Activated naive CD8-positive, alpha-beta T cell treated with anti-CD3 and anti-CD28 coated beads, Interleukin-2, amount 10 ng/mL, durations not matched to agents 7 days and 5 days (primary cell): ENCODE measurements around the gene TFAM. TPM values are rescaled to one million over a fixed set of nuclear protein-coding genes. Genes with fewer than 3 reads are reported as not detected.

ENCODE experiments used
- ATAC-seq: fragments of 150-1000 bp; cut with Tn5 transposase; one replicate; pipeline ENCODE4 v1.10.0; 2021; ENCODE audit warnings: low read depth, moderate library complexity
- POLR2A ChIA-PET: fragments of 350-600 bp; sonication (Branson Sonifier 250); formaldehyde crosslinking; loops from one replicate; lab custom pipeline; 2021; ENCODE audit warnings: antibody characterized with exemption; lab: Charles Lee
- DNase-seq: peaks from one replicate; pipeline ENCODE4 v3.0.0; 2021
- H3K27ac Mint-ChIP-seq: one replicate; pipeline ENCODE4 v1.8.0; 2022; ENCODE audit warnings: mild to moderate bottlenecking, mixed read lengths
- H3K27me3 Mint-ChIP-seq: one replicate; pipeline ENCODE4 v1.8.0; 2022; ENCODE audit warnings: mild to moderate bottlenecking, moderate library complexity, mixed read lengths
- H3K36me3 Mint-ChIP-seq: one replicate; pipeline ENCODE4 v1.8.0; 2021; ENCODE audit warnings: mild to moderate bottlenecking, mixed read lengths
- H3K4me1 Mint-ChIP-seq: one replicate; pipeline ENCODE4 v1.8.0; 2021; ENCODE audit warnings: mixed read lengths
- H3K4me3 Mint-ChIP-seq: one replicate; pipeline ENCODE4 v1.8.0; 2022; ENCODE audit warnings: mild to moderate bottlenecking, moderate library complexity, mixed read lengths
- H3K9me3 Mint-ChIP-seq: one replicate; pipeline ENCODE4 v1.8.0; 2021; ENCODE audit warnings: mixed read lengths
- total RNA-seq, 2 experiments: library from RNA; stranded (reverse); gene quantifications; one replicate each; pipeline ENCODE4 v1.2.3, GENCODE V29; 2021

TFAM gene
- 10 to 100 TPM; 52.7 to 56.8 TPM for total RNA-seq

GRCh38 chr10:58384999-58385783 lies at the start of gene TFAM:
TSS of gene TFAM (plus strand) at chr10:58385410. CDS start at chr10:58385548, 138 bp downstream.
- H3K36me3 Mint-ChIP-seq = peaks cover 12% of the 10 kb centered on the region
- H3K27ac Mint-ChIP-seq = peak within 1 kb of the TSS; percentile 99
- no peaks in the 10 kb centered on the region for H3K9me3 Mint-ChIP-seq
- DNase-seq (peak; percentile 95), ATAC-seq (peak; percentile 89)
- H3K27me3 Mint-ChIP-seq = no peaks in the 10 kb centered on the region
- H3K4me1 Mint-ChIP-seq = peaks cover 25% of the 10 kb centered on the region
- H3K4me3 Mint-ChIP-seq = peak within 1 kb of the TSS; percentile 100
- POLR2A ChIA-PET = interaction anchor here (0.5 to 3.3 kb wide), 11 partner anchors 8 to 117 kb away, joined by 3 to 18 read pairs (median 4); partner anchors contain the start of genes CISD1, IPMK and UBE2D1

GRCh38 chr10:58336242-58336641 lies 49.0 kb upstream of the TFAM start:
- Mint-ChIP-seq H3K4me1 (peaks cover 33% of the 10 kb centered on the region), H3K27me3 (peaks cover 7% of the 10 kb centered on the region), H3K4me3 (peak overlapping the region; percentile 96), H3K27ac (no peak overlapping the region), H3K9me3 (no peaks in the 10 kb centered on the region), H3K36me3 (peaks cover 6% of the 10 kb centered on the region)
- no peak for ATAC-seq
- no peak for DNase-seq
- POLR2A ChIA-PET = interaction anchor here (1.1 to 2.1 kb wide), 3 partner anchors 36 to 68 kb away, joined by 3 to 17 read pairs (median 7); partner anchors contain the start of genes CISD1, IPMK and TFAM

- no peaks in the 10 kb centered on the region for H3K27me3 Mint-ChIP-seq
- no peak overlapping the region for H3K4me3 Mint-ChIP-seq
- H3K36me3 Mint-ChIP-seq = peaks cover 15% of the 10 kb centered on the region
- no peaks in the 10 kb centered on the region for H3K9me3 Mint-ChIP-seq
- H3K4me1 Mint-ChIP-seq = peaks cover 25% of the 10 kb centered on the region
- POLR2A ChIA-PET = no interaction called here
- DNase-seq (no peak), ATAC-seq (no peak)
- H3K27ac Mint-ChIP-seq = no peak overlapping the region
These were observed 43.8 kb upstream of the TFAM start for GRCh38 chr10:58341422-58341821.

- Mint-ChIP-seq H3K36me3 (peaks cover 18% of the 10 kb centered on the region), H3K4me3 (no peak overlapping the region), H3K27me3 (no peaks in the 10 kb centered on the region), H3K27ac (no peak overlapping the region), H3K4me1 (peaks cover 21% of the 10 kb centered on the region), H3K9me3 (no peaks in the 10 kb centered on the region)
- DNase-seq = no peak
- no peak for ATAC-seq
- POLR2A ChIA-PET = interaction anchor here (1.0 kb wide), 1 partner anchor 8 kb away, joined by 3 read pairs; no protein-coding TSS in a partner anchor
These were observed 43.3 kb upstream of the TFAM start for GRCh38 chr10:58341947-58342346.

- no peaks in the 10 kb centered on the region for H3K9me3 Mint-ChIP-seq
- POLR2A ChIA-PET = no interaction called here
- ATAC-seq = no peak
- no peak for DNase-seq
- H3K4me1 Mint-ChIP-seq = peaks cover 4% of the 10 kb centered on the region
- H3K4me3 Mint-ChIP-seq = no peak overlapping the region
- H3K36me3 Mint-ChIP-seq = peaks cover 17% of the 10 kb centered on the region
- no peak overlapping the region for H3K27ac Mint-ChIP-seq
- H3K27me3 Mint-ChIP-seq = no peaks in the 10 kb centered on the region
These were observed 37.2 kb upstream of the TFAM start for GRCh38 chr10:58347967-58348366.

GRCh38 chr10:58348571-58349033 lies 36.6 kb upstream of the TFAM start:
- POLR2A ChIA-PET = no interaction called here
- peaks cover 4% of the 10 kb centered on the region for H3K4me1 Mint-ChIP-seq
- H3K36me3 Mint-ChIP-seq = peaks cover 17% of the 10 kb centered on the region
- H3K9me3 Mint-ChIP-seq = no peaks in the 10 kb centered on the region
- no peak overlapping the region for H3K27ac Mint-ChIP-seq
- no peak for DNase-seq
- ATAC-seq = no peak
- H3K4me3 Mint-ChIP-seq = no peak overlapping the region
- H3K27me3 Mint-ChIP-seq = no peaks in the 10 kb centered on the region

- DNase-seq (no peak), ATAC-seq (no peak)
- Mint-ChIP-seq H3K27me3 (no peaks in the 10 kb centered on the region), H3K4me3 (no peak overlapping the region), H3K27ac (no peak overlapping the region), H3K4me1 (peaks cover 4% of the 10 kb centered on the region), H3K36me3 (peaks cover 14% of the 10 kb centered on the region), H3K9me3 (no peaks in the 10 kb centered on the region)
- POLR2A ChIA-PET = interaction anchor here (0.8 kb wide), 1 partner anchor 8 kb away, joined by 3 read pairs; no protein-coding TSS in a partner anchor
These were observed 35.2 kb upstream of the TFAM start for GRCh38 chr10:58350023-58350422.

GRCh38 chr10:58350619-58351323 lies 34.4 kb upstream of the TFAM start:
- H3K4me1 Mint-ChIP-seq = peaks cover 4% of the 10 kb centered on the region
- H3K36me3 Mint-ChIP-seq = peaks cover 10% of the 10 kb centered on the region
- POLR2A ChIA-PET = interaction anchor here (0.8 kb wide), 1 partner anchor 8 kb away, joined by 3 read pairs; no protein-coding TSS in a partner anchor
- no peaks in the 10 kb centered on the region for H3K27me3 Mint-ChIP-seq
- ATAC-seq (no peak), DNase-seq (no peak)
- no peak overlapping the region for H3K27ac Mint-ChIP-seq
- no peak overlapping the region for H3K4me3 Mint-ChIP-seq
- H3K9me3 Mint-ChIP-seq = no peaks in the 10 kb centered on the region

GRCh38 chr10:58351616-58352578 lies 33.3 kb upstream of the TFAM start:
- H3K36me3 Mint-ChIP-seq = peaks cover 3% of the 10 kb centered on the region
- DNase-seq (no peak), ATAC-seq (no peak)
- POLR2A ChIA-PET = interaction anchor here (1.1 kb wide), 1 partner anchor 17 kb away, joined by 3 read pairs; the partner anchor contains the start of gene UBE2D1
- peaks cover 4% of the 10 kb centered on the region for H3K4me1 Mint-ChIP-seq
- H3K9me3 Mint-ChIP-seq = no peaks in the 10 kb centered on the region
- H3K27me3 Mint-ChIP-seq = no peaks in the 10 kb centered on the region
- H3K4me3 Mint-ChIP-seq = no peak overlapping the region
- no peak overlapping the region for H3K27ac Mint-ChIP-seq

GRCh38 chr10:58352956-58353610 lies 32.1 kb upstream of the TFAM start:
- H3K36me3 Mint-ChIP-seq = peaks cover 4% of the 10 kb centered on the region
- no peak overlapping the region for H3K4me3 Mint-ChIP-seq
- ATAC-seq (no peak), DNase-seq (no peak)
- no peak overlapping the region for H3K27ac Mint-ChIP-seq
- H3K9me3 Mint-ChIP-seq = no peaks in the 10 kb centered on the region
- POLR2A ChIA-PET = interaction anchor here (1.1 kb wide), 1 partner anchor 18 kb away, joined by 3 read pairs; the partner anchor contains the start of gene UBE2D1
- H3K4me1 Mint-ChIP-seq = peaks cover 4% of the 10 kb centered on the region
- no peaks in the 10 kb centered on the region for H3K27me3 Mint-ChIP-seq

- Mint-ChIP-seq H3K27me3 (no peaks in the 10 kb centered on the region), H3K27ac (no peak overlapping the region), H3K4me3 (no peak overlapping the region), H3K36me3 (peaks cover 15% of the 10 kb centered on the region), H3K9me3 (no peaks in the 10 kb centered on the region), H3K4me1 (peaks cover 17% of the 10 kb centered on the region)
- ATAC-seq = no peak
- POLR2A ChIA-PET = no interaction called here
- no peak for DNase-seq
These were observed 28.5 kb upstream of the TFAM start for GRCh38 chr10:58356756-58357155.

GRCh38 chr10:58358314-58358933 lies 26.8 kb upstream of the TFAM start:
- no peak for ATAC-seq
- no peak overlapping the region for H3K27ac Mint-ChIP-seq
- H3K36me3 Mint-ChIP-seq = peaks cover 15% of the 10 kb centered on the region
- H3K27me3 Mint-ChIP-seq = no peaks in the 10 kb centered on the region
- no peak for DNase-seq
- peaks cover 13% of the 10 kb centered on the region for H3K4me1 Mint-ChIP-seq
- no peaks in the 10 kb centered on the region for H3K9me3 Mint-ChIP-seq
- POLR2A ChIA-PET = no interaction called here
- no peak overlapping the region for H3K4me3 Mint-ChIP-seq
